PC-9 (cell line): ENCODE results near the gene CDCA7.

Experiments used
- EZH2 ChIP-seq: fragments of 200-600 bp; sonication (generic); IDR thresholded peaks from 2 replicates; pipeline ENCODE4 v1.8.0; 2017; ENCODE audit warnings: antibody characterized with exemption, low read depth
- TF ChIP-seq, protein P1 (sequence below): fragments of 200-600 bp; sonication (generic); conservative IDR thresholded peaks from 2 replicates; pipeline ENCODE4 v1.6.1; 2017; ENCODE audit warnings: mixed run types, antibody characterized with exemption, mild to moderate bottlenecking, moderate library complexity

GRCh38 chr2:173410579-173410978 is 55.9 kb downstream of the CDCA7 start:
- TF ChIP-seq, protein P1, sequence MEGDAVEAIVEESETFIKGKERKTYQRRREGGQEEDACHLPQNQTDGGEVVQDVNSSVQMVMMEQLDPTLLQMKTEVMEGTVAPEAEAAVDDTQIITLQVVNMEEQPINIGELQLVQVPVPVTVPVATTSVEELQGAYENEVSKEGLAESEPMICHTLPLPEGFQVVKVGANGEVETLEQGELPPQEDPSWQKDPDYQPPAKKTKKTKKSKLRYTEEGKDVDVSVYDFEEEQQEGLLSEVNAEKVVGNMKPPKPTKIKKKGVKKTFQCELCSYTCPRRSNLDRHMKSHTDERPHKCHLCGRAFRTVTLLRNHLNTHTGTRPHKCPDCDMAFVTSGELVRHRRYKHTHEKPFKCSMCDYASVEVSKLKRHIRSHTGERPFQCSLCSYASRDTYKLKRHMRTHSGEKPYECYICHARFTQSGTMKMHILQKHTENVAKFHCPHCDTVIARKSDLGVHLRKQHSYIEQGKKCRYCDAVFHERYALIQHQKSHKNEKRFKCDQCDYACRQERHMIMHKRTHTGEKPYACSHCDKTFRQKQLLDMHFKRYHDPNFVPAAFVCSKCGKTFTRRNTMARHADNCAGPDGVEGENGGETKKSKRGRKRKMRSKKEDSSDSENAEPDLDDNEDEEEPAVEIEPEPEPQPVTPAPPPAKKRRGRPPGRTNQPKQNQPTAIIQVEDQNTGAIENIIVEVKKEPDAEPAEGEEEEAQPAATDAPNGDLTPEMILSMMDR, result no peak
- TF ChIP-seq EZH2, result no peak
